Measurements from ENCODE around the gene MAPKAP1.

GRCh38 chr9:125404733-125405132, 302.3 kb downstream of the MAPKAP1 start:
- TF ChIP-seq, protein P1, sequence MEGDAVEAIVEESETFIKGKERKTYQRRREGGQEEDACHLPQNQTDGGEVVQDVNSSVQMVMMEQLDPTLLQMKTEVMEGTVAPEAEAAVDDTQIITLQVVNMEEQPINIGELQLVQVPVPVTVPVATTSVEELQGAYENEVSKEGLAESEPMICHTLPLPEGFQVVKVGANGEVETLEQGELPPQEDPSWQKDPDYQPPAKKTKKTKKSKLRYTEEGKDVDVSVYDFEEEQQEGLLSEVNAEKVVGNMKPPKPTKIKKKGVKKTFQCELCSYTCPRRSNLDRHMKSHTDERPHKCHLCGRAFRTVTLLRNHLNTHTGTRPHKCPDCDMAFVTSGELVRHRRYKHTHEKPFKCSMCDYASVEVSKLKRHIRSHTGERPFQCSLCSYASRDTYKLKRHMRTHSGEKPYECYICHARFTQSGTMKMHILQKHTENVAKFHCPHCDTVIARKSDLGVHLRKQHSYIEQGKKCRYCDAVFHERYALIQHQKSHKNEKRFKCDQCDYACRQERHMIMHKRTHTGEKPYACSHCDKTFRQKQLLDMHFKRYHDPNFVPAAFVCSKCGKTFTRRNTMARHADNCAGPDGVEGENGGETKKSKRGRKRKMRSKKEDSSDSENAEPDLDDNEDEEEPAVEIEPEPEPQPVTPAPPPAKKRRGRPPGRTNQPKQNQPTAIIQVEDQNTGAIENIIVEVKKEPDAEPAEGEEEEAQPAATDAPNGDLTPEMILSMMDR (IDR thresholded peaks at IDR 0.05) = no peak
- no peak for TF ChIP-seq POLR2A (IDR thresholded peaks at IDR 0.05)
